Heart left ventricle (tissue), 16 donors: Measurements from ENCODE around the gene VGLL2. TPM values are rescaled to one million over a fixed set of nuclear protein-coding genes. Genes with fewer than 3 reads are reported as not detected.
A peak's percentile ranks its signal among the peaks of the same experiment; 100 is the strongest.

Source experiments
- ATAC-seq, 4 donors: fragments of 200-7000 bp; cut with Tn5 transposase; one replicate each; pipeline ENCODE4 v1.9.1; 2020 to 2022; ENCODE audit warnings: moderate library complexity in 4 of 4, mild to moderate bottlenecking in 3 of 4, moderate number of reproducible peaks in 1 of 4
- DNase-seq, 5 donors: peaks; one replicate each; pipeline ENCODE4 v3.0.0-alpha.2; 2020
- H3K27ac ChIP-seq, 12 donors: fragments of 200-600 bp; sonication (generic) in 4 of 12; one replicate each; pipeline versions ENCODE4 v1.5.0 to v1.8.0; 2016 to 2022; ENCODE audit warnings: mild to moderate bottlenecking in 2 of 12
- H3K27me3 ChIP-seq, 9 donors: fragments of 200-600 bp; sonication (generic) in 2 of 9; one replicate each; pipeline versions ENCODE4 v1.5.1 to v1.8.0; 2016 to 2022; ENCODE audit warnings: mild to moderate bottlenecking in 3 of 9
- H3K36me3 ChIP-seq, 9 donors: fragments of 200-600 bp; sonication (generic) in 2 of 9; one replicate each; pipeline versions ENCODE4 v1.5.0 to v1.8.0; 2018 to 2022; ENCODE audit warnings: mild to moderate bottlenecking in 2 of 9
- H3K4me1 ChIP-seq, 12 donors: fragments of 200-600 bp; sonication (generic) in 4 of 12; one replicate each; pipeline versions ENCODE4 v1.5.0 to v1.8.0; 2016 to 2022; ENCODE audit warnings: mild to moderate bottlenecking in 3 of 12
- H3K4me3 ChIP-seq, 12 donors: fragments of 200-600 bp; sonication (generic) in 4 of 12; one replicate each; pipeline versions ENCODE4 v1.5.0 to v1.8.0; 2017 to 2022; ENCODE audit warnings: mild to moderate bottlenecking in 9 of 12, moderate library complexity in 4 of 12
- H3K9me3 ChIP-seq, 12 donors: fragments of 200-600 bp; sonication (generic) in 4 of 12; one replicate each; pipeline versions ENCODE4 v1.5.0 to v1.8.0; 2016 to 2022; ENCODE audit warnings: mild to moderate bottlenecking in 1 of 12
- CTCF ChIP-seq, 12 donors: fragments of 200-600 bp; sonication (generic) in 4 of 12; IDR thresholded peaks; one replicate each; pipeline versions ENCODE4 v1.5.0 to v1.8.0; 2018 to 2022; ENCODE audit warnings: antibody characterized with exemption in 12 of 12, mild to moderate bottlenecking in 5 of 12
- POLR2A ChIP-seq, 2 donors: fragments of 450-650 bp; IDR thresholded peaks; one replicate each; pipeline ENCODE4 v1.6.1; 2017; ENCODE audit warnings: antibody characterized with exemption in 2 of 2, mild to moderate bottlenecking in 2 of 2, moderate library complexity in 2 of 2
- WGBS, 4 donors: extraction: QIAGEN DNeasy Blood & Tissue Kit in 2 of 4; methylation state at CpG; one replicate each; pipeline versions ENCODE4 v1.1.5 to v1.1.7; 2013 to 2018; 5-methylcytosine and 5-hydroxymethylcytosine counted together
- intact Hi-C, 10 donors: fragments of 100-400 bp; cut with DNase I; formaldehyde crosslinking; loops; one replicate each; pipeline versions ENCODE4 v1.11.1 to v1.14.2; 2022
- polyA plus RNA-seq, 2 donors: library from polyadenylated mRNA; stranded (reverse); fragments of 200-250 nt; gene quantifications; one replicate each; pipeline ENCODE4 v1.2.3, GENCODE V29; 2013
- total RNA-seq, 9 donors: library from RNA; depleted of rRNA in 2 of 9; stranded (reverse); fragments of >200 nt in 2 of 9; fragmentation: NEBNext Ultra II Directional in 3 of 9; extraction: Animal tissue kit (Norgen Biotek cat#: 25700) in 3 of 9; gene quantifications; one replicate each; pipeline versions ENCODE4 v1.1.0 to v1.2.4, GENCODE V29; 2016 to 2023
- donor health status: ischemic (EF 13 %, LVEDD 7.1; RV severe dilation, severe dysfunction).
- donor health status: healthy with polysubstance abuse.
- donor health status: DM: no; HTN: yes; CAD: no.
- donor health status: DM: no; HTN: no; CAD: no.
- donor health status: ischemic (EF 25% LVEDD 6.9; RV normal size, moderate dysfunction).
- donor health status: ischemic (EF 25% LVEDD 5.7; RV mildly dilated, moderate dysfunction).
- donor health status: healthy.
- donor health status: DM: yes; HTN: yes; CAD: no.
- donor health status: ischemic (EF 35%, LVEDD 5.7; RV mildly dilated, moderate dysfunction).
- donor health status: nonischemic (EF 11% LVEDD 7.7; RV severe dilation, severe dysfunction).
- donor health status: DM: yes; HTN: yes; CAD: no.
- donor health status: PGD.
- donor health status: ischemic (EF 29% LVEDD 5.4; RV normal size, mild dysfunction).
- donor health status: nonischemic (EF 23%, LVEDD 6.1; RV moderate dilation, normal function).

VGLL2 gene
- total and polyA plus RNA-seq, 11 donors: 0.20 to 29.3 (median 0.52) TPM; not detected in 4

- no peaks in the 10 kb centered on the region for H3K27me3 ChIP-seq
- H3K4me3 ChIP-seq: peak overlapping the region in 1 of 12 donors; percentile 1
- DNase-seq: no peak
- TF ChIP-seq CTCF (IDR thresholded peaks at IDR 0.05) (no peak), POLR2A (IDR thresholded peaks at IDR 0.05) (no peak)
- WGBS, 4 donors: 28 to 40% (median 30%) methylated on average over 3 of the region's 3 CpGs
- intact Hi-C loops: no loop called here
- H3K9me3 ChIP-seq: no peaks in the 10 kb centered on the region
- peak overlapping the region in 1 of 12 donors; percentile 12 for H3K27ac ChIP-seq
- peaks cover 0 to 7% (median 0%) of the 10 kb centered on the region in 12 donors for H3K4me1 ChIP-seq
- H3K36me3 ChIP-seq: no peaks in the 10 kb centered on the region
- ATAC-seq: peak in 1 of 4 donors; percentile 52
These were observed 25.0 kb downstream of the VGLL2 start for GRCh38 chr6:117290173-117290846.

GRCh38 chr6:117298941-117299340 is 33.6 kb downstream of the VGLL2 start:
- no peak overlapping the region for H3K4me3 ChIP-seq
- TF ChIP-seq CTCF (IDR thresholded peaks at IDR 0.05): no peak
- no peak for TF ChIP-seq POLR2A (IDR thresholded peaks at IDR 0.05)
- no peaks in the 10 kb centered on the region for H3K9me3 ChIP-seq
- no peak overlapping the region for H3K27ac ChIP-seq
- 86 to 90% (median 87%) methylated on average over 3 of the region's 3 CpGs for WGBS, 4 donors
- peaks cover 0 to 5% (median 0%) of the 10 kb centered on the region in 12 donors for H3K4me1 ChIP-seq
- ATAC-seq (no peak), DNase-seq (no peak)
- H3K27me3 ChIP-seq: no peaks in the 10 kb centered on the region
- no peaks in the 10 kb centered on the region for H3K36me3 ChIP-seq
- intact Hi-C loops: no loop called here

- Histone ChIP-seq H3K4me3 (no peak overlapping the region), H3K27ac (no peak overlapping the region), H3K36me3 (no peaks in the 10 kb centered on the region), H3K27me3 (no peaks in the 10 kb centered on the region), H3K9me3 (no peaks in the 10 kb centered on the region), H3K4me1 (peaks cover 0 to 5% (median 0%) of the 10 kb centered on the region in 12 donors)
- no peak for DNase-seq
- TF ChIP-seq CTCF (IDR thresholded peaks at IDR 0.05) (no peak), POLR2A (IDR thresholded peaks at IDR 0.05) (no peak)
- WGBS, 4 donors: 45 to 70% (median 62%) methylated on average over 3 of the region's 3 CpGs
- ATAC-seq: peak in 3 of 4 donors; percentile 45 to 71 (median 64)
- intact Hi-C loops: no loop called here
These were observed 38.0 kb downstream of the VGLL2 start for GRCh38 chr6:117303323-117303722.

GRCh38 chr6:117304446-117304845 is 39.1 kb downstream of the VGLL2 start:
- no peak overlapping the region for H3K27ac ChIP-seq
- intact Hi-C loops: no loop called here
- no peaks in the 10 kb centered on the region for H3K27me3 ChIP-seq

More at GRCh38 chr6:117304446-117304845, 39.1 kb downstream of the VGLL2 start:
- Histone ChIP-seq H3K36me3 (no peaks in the 10 kb centered on the region), H3K4me3 (no peak overlapping the region), H3K4me1 (peaks cover 0 to 5% (median 0%) of the 10 kb centered on the region in 12 donors), H3K9me3 (no peaks in the 10 kb centered on the region)
- no peak for TF ChIP-seq POLR2A (IDR thresholded peaks at IDR 0.05)
- DNase-seq (no peak), ATAC-seq (no peak)
- WGBS, 4 donors: 76 to 86% (median 84%) methylated on average over 2 of the region's 2 CpGs
